Thyroid gland (tissue), 4 donors: Measurements from ENCODE around the gene PPP2R2D.
"Not testable (repeated sequence)": the region's sequence is repeated elsewhere in the genome, so short reads cannot be mapped to it uniquely, and the experiment has no call there.

Experiments
- POLR2A ChIP-seq, 2 donors: fragments of 450-650 bp; IDR thresholded peaks; one replicate each; pipeline ENCODE4 v1.6.1; 2017; ENCODE audit warnings: antibody characterized with exemption in 2 of 2, mild to moderate bottlenecking in 2 of 2, moderate library complexity in 1 of 2
- TF ChIP-seq, protein P1 (sequence below), 6 experiments: fragments of 200-600 bp in 3 of 6; fragments of 450-650 bp in 3 of 6; sonication (generic) in 3 of 6; IDR thresholded peaks; one replicate each; pipeline ENCODE4 v1.5.1; 2016 to 2019; ENCODE audit warnings: antibody characterized with exemption in 6 of 6, mild to moderate bottlenecking in 2 of 6, inconsistent platforms in 1 of 6, moderate library complexity in 1 of 6

DNA sequence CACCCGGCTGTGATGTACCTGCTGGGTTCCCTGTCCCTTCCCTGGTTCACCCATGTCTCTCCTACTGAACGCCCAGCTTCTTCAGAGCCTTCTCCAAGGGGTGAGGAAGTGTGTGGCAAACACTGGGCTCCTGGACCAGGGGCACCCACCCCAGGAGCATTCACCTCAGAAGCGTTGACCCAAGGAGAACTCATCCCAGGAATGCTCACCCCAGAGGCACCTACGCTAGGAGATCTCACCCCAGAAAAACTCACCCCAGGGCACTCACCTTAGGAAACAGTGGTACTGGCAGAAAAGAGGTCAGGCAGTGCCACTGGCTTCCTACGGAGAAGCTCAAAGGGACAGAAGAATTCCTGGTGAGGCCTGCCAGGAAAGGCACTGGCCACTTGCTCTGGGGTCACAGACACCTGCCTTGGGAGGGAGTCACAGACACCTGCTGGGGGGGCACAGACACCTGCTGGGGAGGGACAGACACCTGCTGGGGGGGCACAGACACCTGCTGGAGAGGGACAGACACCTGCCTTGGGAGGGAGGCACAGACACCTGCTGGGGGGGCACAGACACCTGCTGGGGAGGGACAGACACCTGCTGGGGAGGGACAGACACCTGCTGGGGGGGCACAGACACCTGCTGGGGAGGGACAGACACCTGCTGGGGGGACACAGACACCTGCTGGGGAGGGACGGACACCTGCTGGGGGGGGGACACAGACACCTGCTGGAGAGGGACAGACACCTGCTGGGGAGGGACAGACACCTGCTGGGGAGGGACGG, 17.0 kb upstream of the PPP2R2D start:
- TF ChIP-seq, protein P1, sequence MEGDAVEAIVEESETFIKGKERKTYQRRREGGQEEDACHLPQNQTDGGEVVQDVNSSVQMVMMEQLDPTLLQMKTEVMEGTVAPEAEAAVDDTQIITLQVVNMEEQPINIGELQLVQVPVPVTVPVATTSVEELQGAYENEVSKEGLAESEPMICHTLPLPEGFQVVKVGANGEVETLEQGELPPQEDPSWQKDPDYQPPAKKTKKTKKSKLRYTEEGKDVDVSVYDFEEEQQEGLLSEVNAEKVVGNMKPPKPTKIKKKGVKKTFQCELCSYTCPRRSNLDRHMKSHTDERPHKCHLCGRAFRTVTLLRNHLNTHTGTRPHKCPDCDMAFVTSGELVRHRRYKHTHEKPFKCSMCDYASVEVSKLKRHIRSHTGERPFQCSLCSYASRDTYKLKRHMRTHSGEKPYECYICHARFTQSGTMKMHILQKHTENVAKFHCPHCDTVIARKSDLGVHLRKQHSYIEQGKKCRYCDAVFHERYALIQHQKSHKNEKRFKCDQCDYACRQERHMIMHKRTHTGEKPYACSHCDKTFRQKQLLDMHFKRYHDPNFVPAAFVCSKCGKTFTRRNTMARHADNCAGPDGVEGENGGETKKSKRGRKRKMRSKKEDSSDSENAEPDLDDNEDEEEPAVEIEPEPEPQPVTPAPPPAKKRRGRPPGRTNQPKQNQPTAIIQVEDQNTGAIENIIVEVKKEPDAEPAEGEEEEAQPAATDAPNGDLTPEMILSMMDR (IDR thresholded peaks at IDR 0.05): not testable (repeated sequence)
- TF ChIP-seq POLR2A (IDR thresholded peaks at IDR 0.05): not testable (repeated sequence)
